ENCODE results near the gene MTHFD1. TPM values are rescaled to one million over a fixed set of nuclear protein-coding genes. Genes with fewer than 3 reads are reported as not detected.

The MTHFD1 gene
- total RNA-seq, 2 experiments from 2014 or later = 165 to 166 TPM

GRCh38 chr14:64411001-64411400, 22.8 kb downstream of the MTHFD1 start:
- ChIA-PET POLR2A (no interaction called here), CTCF (interaction anchor here (1.3 kb wide), 2 partner anchors 8 to 19 kb away, joined by 3 to 4 read pairs; no protein-coding TSS in a partner anchor)
- Mint-ChIP-seq H3K36me3 (ENCODE audit: low read depth) (peaks cover 38% of the 10 kb centered on the region), H3K27me3 (no peaks in the 10 kb centered on the region), H3K4me1 (peaks cover 30% of the 10 kb centered on the region), H3K9me3 (no peaks in the 10 kb centered on the region), H3K4me3 (no peak overlapping the region), H3K27ac (no peak overlapping the region)
- no peak for DNase-seq

DNA sequence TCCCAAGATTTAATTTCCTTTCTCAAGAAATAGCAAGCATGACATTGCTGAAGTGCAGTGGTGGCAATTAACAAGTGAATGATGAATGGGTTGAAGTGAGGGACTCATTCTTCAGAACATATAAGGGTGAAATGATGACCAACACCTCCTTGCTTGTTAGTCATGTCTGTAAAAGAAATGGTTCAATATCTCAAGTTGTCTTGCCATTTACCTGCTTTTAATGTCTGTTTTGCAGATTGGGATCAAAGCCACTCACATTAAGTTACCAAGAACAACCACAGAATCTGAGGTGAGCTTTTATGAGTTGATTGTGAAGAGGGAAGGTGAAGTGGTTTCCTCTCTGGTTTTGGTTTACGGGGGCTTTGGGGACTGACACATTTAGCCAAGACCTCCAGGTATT, 24.1 kb downstream of the MTHFD1 start:
- H3K9me3 Mint-ChIP-seq = no peaks in the 10 kb centered on the region
- no peak for DNase-seq
- peaks cover 44% of the 10 kb centered on the region for H3K36me3 Mint-ChIP-seq (ENCODE audit: low read depth)
- H3K27ac Mint-ChIP-seq = peak overlapping the region; percentile 36
- H3K4me3 Mint-ChIP-seq = no peak overlapping the region
- no peaks in the 10 kb centered on the region for H3K27me3 Mint-ChIP-seq
- peaks cover 26% of the 10 kb centered on the region for H3K4me1 Mint-ChIP-seq
- POLR2A ChIA-PET = interaction anchor here (0.7 kb wide), 1 partner anchor 779 kb away, joined by 6 read pairs; no protein-coding TSS in a partner anchor
- CTCF ChIA-PET = interaction anchor here (1.3 kb wide), 1 partner anchor 9 kb away, joined by 3 read pairs; no protein-coding TSS in a partner anchor

DNA sequence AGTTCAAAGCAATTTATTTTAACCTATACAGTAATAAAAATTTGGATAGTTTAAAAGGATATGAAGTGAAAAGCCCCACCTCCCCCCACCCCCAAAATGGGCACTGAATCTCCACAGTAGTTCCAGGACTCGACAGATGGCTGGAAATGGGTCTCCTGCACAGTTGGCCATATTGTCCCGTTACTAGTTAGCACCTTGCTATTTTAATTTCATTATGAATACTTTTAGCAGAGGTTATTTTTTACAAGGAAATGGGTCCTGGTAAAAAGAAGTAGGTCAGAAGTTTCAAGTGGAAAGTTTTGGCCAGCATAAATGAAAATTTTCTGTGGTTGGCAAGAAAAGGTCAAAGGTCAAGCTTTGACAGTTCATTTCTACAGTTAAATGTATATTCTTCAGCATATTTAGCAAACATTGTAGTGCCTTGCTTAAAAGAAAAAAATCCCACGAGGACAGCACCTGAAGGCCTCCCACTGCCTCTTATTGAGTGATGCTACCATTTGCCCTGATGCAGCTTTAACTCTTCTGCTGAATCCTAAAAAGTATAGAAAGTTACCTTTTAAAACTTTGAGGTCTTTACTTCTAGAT, 28.3 kb downstream of the MTHFD1 start:
- POLR2A ChIA-PET = no interaction called here
- DNase-seq = no peak
- H3K9me3 Mint-ChIP-seq = no peaks in the 10 kb centered on the region
- no peak overlapping the region for H3K4me3 Mint-ChIP-seq
- H3K27ac Mint-ChIP-seq = no peak overlapping the region
- H3K4me1 Mint-ChIP-seq = peaks cover 14% of the 10 kb centered on the region
- H3K36me3 Mint-ChIP-seq (ENCODE audit: low read depth) = peaks cover 63% of the 10 kb centered on the region
- CTCF ChIA-PET = interaction anchor here (0.6 to 1.8 kb wide), 7 partner anchors 12 to 458 kb away, joined by 3 to 6 read pairs (median 3); no protein-coding TSS in a partner anchor
- H3K27me3 Mint-ChIP-seq = no peaks in the 10 kb centered on the region

DNA sequence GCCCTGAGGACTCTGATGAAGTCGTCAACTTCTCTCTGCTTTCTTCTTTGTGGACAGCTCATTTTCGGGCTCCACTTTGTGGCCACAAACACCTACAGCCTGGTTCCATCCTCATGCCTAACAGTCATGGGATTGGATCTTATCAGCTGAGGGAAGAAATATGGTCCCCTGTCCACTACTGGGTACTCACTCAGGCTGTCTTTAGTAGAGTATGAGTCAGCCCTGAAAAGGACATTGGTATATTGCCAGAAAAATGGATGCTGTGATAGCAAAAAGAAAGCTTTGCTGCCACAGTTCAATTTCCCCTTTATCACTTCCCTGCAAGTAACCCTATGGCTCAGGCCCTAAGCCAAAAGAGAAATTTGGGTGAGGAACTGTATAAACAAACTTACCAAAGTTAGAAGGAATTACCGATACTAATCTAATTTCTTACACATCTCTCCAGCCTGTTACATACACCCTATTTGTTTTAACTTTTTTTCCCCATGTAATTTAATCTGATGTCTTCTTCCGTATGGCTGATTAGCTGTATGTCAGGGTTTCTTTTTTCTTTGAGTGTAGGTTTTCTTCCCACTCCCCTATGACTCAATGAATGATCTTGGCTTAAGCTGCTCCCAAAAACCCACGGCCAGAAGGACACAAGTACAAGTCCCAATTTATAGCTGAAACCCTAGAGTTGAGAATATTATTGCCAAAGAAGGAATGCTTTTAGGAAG, 29.1 kb downstream of the MTHFD1 start:
- POLR2A ChIA-PET = no interaction called here
- peaks cover 61% of the 10 kb centered on the region for H3K36me3 Mint-ChIP-seq (ENCODE audit: low read depth)
- H3K4me3 Mint-ChIP-seq = no peak overlapping the region
- peaks cover 7% of the 10 kb centered on the region for H3K4me1 Mint-ChIP-seq
- H3K27ac Mint-ChIP-seq = no peak overlapping the region
- no peaks in the 10 kb centered on the region for H3K9me3 Mint-ChIP-seq
- no peaks in the 10 kb centered on the region for H3K27me3 Mint-ChIP-seq
- DNase-seq = no peak
- CTCF ChIA-PET = interaction anchor here (0.6 to 1.8 kb wide), 4 partner anchors 15 to 143 kb away, joined by 3 to 6 read pairs (median 4); no protein-coding TSS in a partner anchor

DNA sequence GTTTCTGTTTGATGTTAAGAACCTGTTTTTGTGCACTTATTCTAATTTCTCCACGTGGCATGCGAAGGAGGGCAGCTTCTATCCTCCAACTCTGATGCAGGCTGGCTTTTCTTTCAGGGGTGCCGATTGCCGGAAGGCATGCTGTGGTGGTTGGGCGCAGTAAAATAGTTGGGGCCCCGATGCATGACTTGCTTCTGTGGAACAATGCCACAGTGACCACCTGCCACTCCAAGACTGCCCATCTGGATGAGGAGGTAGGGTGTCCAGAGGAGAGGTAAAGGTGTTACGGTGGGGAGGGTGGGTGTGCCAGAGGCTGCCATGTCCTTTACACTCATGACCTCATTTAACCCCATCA, 29.6 kb downstream of the MTHFD1 start:
- ChIA-PET CTCF (interaction anchor here (1.8 kb wide), 1 partner anchor 25 kb away, joined by 6 read pairs; no protein-coding TSS in a partner anchor), POLR2A (no interaction called here)
- no peak for DNase-seq
- Mint-ChIP-seq H3K4me1 (peaks cover 5% of the 10 kb centered on the region), H3K9me3 (no peaks in the 10 kb centered on the region), H3K27ac (no peak overlapping the region), H3K27me3 (no peaks in the 10 kb centered on the region), H3K4me3 (no peak overlapping the region), H3K36me3 (ENCODE audit: low read depth) (peaks cover 62% of the 10 kb centered on the region)

GRCh38 chr14:64419003-64419402, 30.9 kb downstream of the MTHFD1 start:
- POLR2A ChIA-PET = no interaction called here
- H3K36me3 Mint-ChIP-seq (ENCODE audit: low read depth) = peaks cover 61% of the 10 kb centered on the region
- H3K27me3 Mint-ChIP-seq = no peaks in the 10 kb centered on the region
- H3K4me1 Mint-ChIP-seq = peaks cover 9% of the 10 kb centered on the region
- H3K27ac Mint-ChIP-seq = no peak overlapping the region
- no peaks in the 10 kb centered on the region for H3K9me3 Mint-ChIP-seq
- CTCF ChIA-PET = interaction anchor here (0.8 to 1.3 kb wide), 4 partner anchors 9 to 92 kb away, joined by 3 to 5 read pairs (median 4); no protein-coding TSS in a partner anchor
- no peak for DNase-seq
- H3K4me3 Mint-ChIP-seq = no peak overlapping the region

DNA sequence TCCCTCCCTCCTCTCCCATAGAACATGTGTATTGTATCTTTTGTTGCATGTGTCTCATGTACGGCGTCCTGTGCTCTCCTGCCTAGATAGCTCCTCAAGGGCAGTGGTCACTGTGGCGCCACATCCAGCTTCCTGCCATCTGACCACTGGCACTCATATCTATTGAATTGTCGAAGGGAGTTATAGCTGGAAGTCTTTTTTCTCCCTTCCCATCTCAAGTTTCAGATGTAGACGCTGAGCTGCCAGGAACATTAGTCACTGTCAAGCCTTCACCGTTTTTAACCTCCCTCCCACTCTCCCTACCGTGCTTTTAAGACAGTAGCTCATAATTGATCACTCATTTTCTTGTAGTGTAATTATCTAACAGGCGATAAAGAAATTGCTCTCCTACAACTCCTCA, 33.0 kb downstream of the MTHFD1 start:
- H3K36me3 Mint-ChIP-seq (ENCODE audit: low read depth) = peaks cover 63% of the 10 kb centered on the region
- no peak overlapping the region for H3K27ac Mint-ChIP-seq
- CTCF ChIA-PET = interaction anchor here (1.0 to 2.5 kb wide), 7 partner anchors 9 to 90 kb away, joined by 3 to 9 read pairs (median 3); no protein-coding TSS in a partner anchor
- H3K9me3 Mint-ChIP-seq = no peaks in the 10 kb centered on the region
- no peaks in the 10 kb centered on the region for H3K27me3 Mint-ChIP-seq
- POLR2A ChIA-PET = interaction anchor here (0.7 kb wide), 1 partner anchor 34 kb away, joined by 3 read pairs; no protein-coding TSS in a partner anchor
- peaks cover 4% of the 10 kb centered on the region for H3K4me1 Mint-ChIP-seq
- DNase-seq = no peak
- no peak overlapping the region for H3K4me3 Mint-ChIP-seq

GRCh38 chr14:64422005-64422404, 33.9 kb downstream of the MTHFD1 start:
- H3K27me3 Mint-ChIP-seq = no peaks in the 10 kb centered on the region
- H3K36me3 Mint-ChIP-seq (ENCODE audit: low read depth) = peaks cover 62% of the 10 kb centered on the region
- H3K4me3 Mint-ChIP-seq = no peak overlapping the region
- DNase-seq = no peak
- CTCF ChIA-PET = interaction anchor here (0.9 to 2.5 kb wide), 5 partner anchors 15 to 30 kb away, joined by 3 to 8 read pairs (median 3); no protein-coding TSS in a partner anchor
- POLR2A ChIA-PET = no interaction called here
- H3K9me3 Mint-ChIP-seq = no peaks in the 10 kb centered on the region
- peaks cover 4% of the 10 kb centered on the region for H3K4me1 Mint-ChIP-seq
- no peak overlapping the region for H3K27ac Mint-ChIP-seq

DNA sequence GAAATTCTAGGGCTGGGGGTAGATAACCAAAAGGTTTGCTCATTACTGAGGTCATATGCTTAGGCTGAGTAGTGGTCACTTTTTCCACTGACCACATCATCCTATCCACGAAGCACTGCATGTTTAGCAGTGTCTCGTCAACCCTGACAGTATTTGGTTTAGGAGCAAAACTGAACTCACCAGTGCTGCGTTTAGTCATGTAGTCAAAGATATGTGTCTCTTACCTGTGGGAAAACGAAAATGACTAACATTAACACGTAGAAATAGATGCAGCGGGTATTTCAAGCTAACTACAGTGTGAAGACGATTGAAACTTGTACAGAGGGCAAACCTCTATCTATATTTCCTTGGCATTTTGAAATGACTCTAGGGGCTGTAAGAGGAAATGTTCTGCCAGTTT, 34.6 kb downstream of the MTHFD1 start:
- Mint-ChIP-seq H3K4me1 (peaks cover 4% of the 10 kb centered on the region), H3K36me3 (ENCODE audit: low read depth) (peaks cover 60% of the 10 kb centered on the region), H3K4me3 (no peak overlapping the region), H3K27ac (no peak overlapping the region), H3K9me3 (no peaks in the 10 kb centered on the region), H3K27me3 (no peaks in the 10 kb centered on the region)
- ChIA-PET POLR2A (no interaction called here), CTCF (interaction anchor here (0.7 to 2.5 kb wide), 6 partner anchors 9 to 32 kb away, joined by 3 to 8 read pairs (median 6); no protein-coding TSS in a partner anchor)
- no peak for DNase-seq

DNA sequence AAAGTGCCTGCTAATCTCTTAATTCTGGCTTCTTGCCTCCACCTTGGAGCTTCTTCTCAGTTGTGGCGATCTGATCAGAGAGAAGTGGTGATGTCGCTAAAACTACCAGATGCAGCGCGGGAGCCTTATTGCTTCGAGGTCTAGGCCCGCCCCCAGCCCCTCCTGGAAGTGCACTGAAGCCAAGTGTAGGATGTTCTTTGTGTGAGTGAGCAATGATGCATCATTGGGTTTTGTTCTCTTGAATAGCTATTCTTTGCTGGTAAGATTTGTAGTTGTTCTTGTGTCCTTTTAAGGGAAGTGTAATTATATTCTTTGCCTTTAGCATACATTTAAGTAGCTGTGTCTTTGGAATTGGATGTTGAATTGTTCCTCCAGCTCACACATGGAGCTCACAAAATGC, 35.8 kb downstream of the MTHFD1 start:
- H3K27me3 Mint-ChIP-seq = no peaks in the 10 kb centered on the region
- H3K4me3 Mint-ChIP-seq = no peak overlapping the region
- CTCF ChIA-PET = interaction anchor here (1.1 to 2.2 kb wide), 4 partner anchors 13 to 24 kb away, joined by 3 to 7 read pairs (median 5); no protein-coding TSS in a partner anchor
- no peaks in the 10 kb centered on the region for H3K9me3 Mint-ChIP-seq
- no peak for DNase-seq
- peaks cover 63% of the 10 kb centered on the region for H3K36me3 Mint-ChIP-seq (ENCODE audit: low read depth)
- POLR2A ChIA-PET = no interaction called here
- H3K4me1 Mint-ChIP-seq = peaks cover 4% of the 10 kb centered on the region
- no peak overlapping the region for H3K27ac Mint-ChIP-seq

DNA sequence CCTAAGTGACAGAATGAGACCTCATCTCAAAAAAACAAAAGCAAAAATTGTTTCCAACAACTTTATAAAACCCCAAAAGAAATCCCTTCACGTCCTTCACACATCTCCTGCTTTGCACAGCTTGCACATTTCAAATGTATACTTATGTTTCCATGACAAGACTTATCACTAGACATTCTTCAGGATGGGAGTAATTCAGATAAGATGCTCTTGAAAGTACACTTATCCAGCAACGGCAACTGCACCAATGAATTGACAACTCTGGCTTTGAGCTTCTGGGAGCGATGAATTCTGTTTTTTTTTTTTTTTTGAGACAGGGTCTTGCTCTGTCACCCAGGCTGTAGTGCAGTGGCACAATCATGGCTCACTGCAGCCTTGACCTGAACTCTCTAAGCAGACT, 46.4 kb downstream of the MTHFD1 start:
- Mint-ChIP-seq H3K27me3 (no peaks in the 10 kb centered on the region), H3K4me3 (no peak overlapping the region), H3K4me1 (peaks cover 19% of the 10 kb centered on the region), H3K9me3 (no peaks in the 10 kb centered on the region), H3K27ac (no peak overlapping the region), H3K36me3 (ENCODE audit: low read depth) (peaks cover 47% of the 10 kb centered on the region)
- POLR2A ChIA-PET = no interaction called here
- CTCF ChIA-PET = interaction anchor here (0.7 to 1.6 kb wide), 5 partner anchors 9 to 643 kb away, joined by 3 to 7 read pairs (median 4); no protein-coding TSS in a partner anchor
- no peak for DNase-seq

DNA sequence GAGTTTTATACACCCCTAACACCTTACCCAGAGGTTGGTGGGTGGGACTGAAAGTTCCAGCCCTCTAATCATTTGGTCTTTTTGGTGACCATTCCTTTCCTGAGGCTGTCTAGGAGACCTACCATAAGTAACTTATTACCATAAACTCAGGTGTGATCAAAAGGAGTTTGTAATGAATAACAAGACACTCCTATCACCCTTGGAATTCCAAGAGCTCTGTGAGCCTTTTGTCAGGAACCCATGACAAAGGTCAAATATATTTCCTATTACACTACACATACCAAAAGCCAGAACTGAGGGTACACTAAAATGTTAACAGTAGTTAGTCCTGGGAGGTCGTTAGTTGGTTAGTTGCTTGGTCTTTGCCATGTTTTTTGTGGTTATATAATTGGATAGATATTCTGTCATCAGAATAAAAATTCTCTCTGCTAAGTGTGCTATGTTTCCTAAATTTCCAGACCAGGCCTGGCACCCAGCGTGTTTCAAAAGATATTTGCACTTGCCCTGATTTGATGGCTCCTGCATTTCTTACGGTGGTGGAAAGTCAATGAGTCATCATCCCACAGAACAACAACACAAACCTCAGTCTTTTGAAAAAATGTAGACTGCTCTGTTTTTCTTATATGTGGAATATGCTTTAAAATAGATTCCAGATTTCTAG, 50.2 kb downstream of the MTHFD1 start:
- peak overlapping the region; percentile 46 for H3K27ac Mint-ChIP-seq
- POLR2A ChIA-PET = no interaction called here

More for the DNA sequence above, 50.2 kb downstream of the MTHFD1 start:
- H3K4me3 Mint-ChIP-seq = no peak overlapping the region
- H3K9me3 Mint-ChIP-seq = no peaks in the 10 kb centered on the region
- peaks cover 19% of the 10 kb centered on the region for H3K4me1 Mint-ChIP-seq
- DNase-seq = no peak
- CTCF ChIA-PET = interaction anchor here (1.0 to 1.5 kb wide), 3 partner anchors 8 to 102 kb away, joined by 3 to 5 read pairs (median 4); partner anchors contain the start of gene HSPA2
- peaks cover 44% of the 10 kb centered on the region for H3K36me3 Mint-ChIP-seq (ENCODE audit: low read depth)
- no peaks in the 10 kb centered on the region for H3K27me3 Mint-ChIP-seq

Data from activated CD4-positive, alpha-beta T cell treated with anti-CD3 and anti-CD28 coated beads, Interleukin-2, amount 10 ng/mL, durations not matched to agents 7 days and 5 days (primary cell).